Measurements from ENCODE around the gene MRPL24.
"Not testable (repeated sequence)": the region's sequence is repeated elsewhere in the genome, so short reads cannot be mapped to it uniquely, and the experiment has no call there.

MRPL24 gene

DNA sequence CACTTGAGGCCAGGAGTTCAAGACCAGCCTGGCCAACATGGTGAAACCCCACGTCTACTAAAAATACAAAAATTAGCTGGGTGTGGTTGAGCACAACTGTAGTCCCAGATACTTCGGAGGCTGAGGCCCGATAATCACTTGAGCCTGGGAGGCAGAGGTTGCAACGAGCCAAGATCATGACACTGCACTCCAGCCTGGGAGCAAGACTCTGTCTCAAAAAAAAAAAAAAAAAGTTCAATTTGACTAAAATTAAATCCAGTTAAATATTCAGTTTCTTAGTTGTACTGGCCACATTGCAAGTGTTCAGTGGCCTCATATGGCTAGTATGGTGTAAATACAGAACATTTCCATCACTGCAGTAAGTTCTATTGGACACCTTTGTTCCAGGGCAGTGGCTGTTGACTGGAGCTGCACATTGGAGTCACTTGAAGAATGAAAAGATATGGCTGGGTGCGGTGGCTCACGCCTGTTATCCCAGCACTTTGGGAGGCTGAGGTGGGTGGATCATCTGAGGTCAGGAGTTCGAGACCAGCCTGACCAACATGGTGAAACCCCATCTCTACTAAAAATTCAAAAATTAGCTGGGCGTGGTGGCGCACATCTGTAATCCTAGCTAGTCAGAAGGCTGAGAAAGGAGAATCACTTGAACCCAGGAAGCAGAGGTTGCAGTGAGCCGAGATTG is 16.8 kb upstream of the MRPL24 start:
- not testable (repeated sequence) for DNase-seq

DNA sequence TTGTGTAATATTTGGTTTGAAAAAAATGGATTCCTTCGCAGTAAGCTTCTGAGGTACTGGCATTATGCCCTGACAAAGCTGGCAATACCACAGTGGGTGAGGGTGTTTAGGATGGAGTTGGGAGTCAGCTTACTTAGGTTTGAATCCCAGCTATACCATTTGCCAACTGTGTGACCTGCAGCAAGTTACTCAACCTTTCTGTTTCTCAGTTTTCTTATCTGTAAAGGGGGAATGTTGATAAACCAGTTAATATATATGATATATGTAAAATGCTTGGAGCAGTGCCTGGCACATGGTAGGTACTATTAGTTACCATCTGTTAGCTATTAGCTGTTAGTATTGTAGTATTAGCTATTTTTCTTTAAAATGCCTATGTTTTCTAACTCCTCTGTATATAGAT is 15.5 kb upstream of the MRPL24 start:
- DNase-seq, result no peak

DNA sequence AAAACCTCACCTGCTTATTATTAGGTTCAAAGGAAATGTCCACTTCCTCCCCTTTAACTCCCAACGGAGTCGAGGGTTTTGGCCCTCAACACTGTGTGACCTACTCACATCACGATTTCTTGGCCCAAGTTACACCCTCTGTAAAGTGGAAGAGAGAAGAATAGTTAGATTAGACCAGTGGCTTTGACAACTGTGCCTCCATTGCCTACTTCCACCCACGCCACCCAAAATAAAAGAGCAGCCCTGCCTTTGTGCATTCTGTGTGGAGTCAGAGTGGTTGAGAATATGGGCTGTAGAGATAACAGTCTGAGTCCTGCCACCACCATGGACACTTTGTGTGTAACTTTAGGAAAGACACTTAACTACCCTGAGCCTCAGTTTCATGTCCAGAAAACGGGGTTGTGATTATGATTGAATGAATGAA is 14.7 kb upstream of the MRPL24 start:
- DNase-seq, result no peak

DNA sequence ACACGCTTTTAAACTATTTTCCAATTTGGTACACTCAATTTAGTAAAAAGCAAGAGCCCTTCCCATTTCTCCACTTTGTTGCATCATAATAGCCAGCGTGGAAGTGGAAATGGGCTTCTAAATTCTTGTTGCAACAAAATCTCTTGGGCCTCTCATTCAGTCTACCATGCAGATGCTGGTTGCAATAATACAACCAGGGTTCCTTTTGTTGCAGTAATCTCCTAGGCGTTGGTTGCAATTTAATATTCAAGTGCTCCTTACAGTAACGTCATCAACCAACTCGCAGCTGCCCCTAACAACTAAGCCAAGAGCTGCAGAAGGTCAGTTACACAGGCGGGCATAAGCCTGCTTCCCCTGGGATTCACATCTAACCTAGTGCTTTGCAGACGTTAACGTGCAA is 13.3 kb upstream of the MRPL24 start:
- DNase-seq, result no peak

DNA sequence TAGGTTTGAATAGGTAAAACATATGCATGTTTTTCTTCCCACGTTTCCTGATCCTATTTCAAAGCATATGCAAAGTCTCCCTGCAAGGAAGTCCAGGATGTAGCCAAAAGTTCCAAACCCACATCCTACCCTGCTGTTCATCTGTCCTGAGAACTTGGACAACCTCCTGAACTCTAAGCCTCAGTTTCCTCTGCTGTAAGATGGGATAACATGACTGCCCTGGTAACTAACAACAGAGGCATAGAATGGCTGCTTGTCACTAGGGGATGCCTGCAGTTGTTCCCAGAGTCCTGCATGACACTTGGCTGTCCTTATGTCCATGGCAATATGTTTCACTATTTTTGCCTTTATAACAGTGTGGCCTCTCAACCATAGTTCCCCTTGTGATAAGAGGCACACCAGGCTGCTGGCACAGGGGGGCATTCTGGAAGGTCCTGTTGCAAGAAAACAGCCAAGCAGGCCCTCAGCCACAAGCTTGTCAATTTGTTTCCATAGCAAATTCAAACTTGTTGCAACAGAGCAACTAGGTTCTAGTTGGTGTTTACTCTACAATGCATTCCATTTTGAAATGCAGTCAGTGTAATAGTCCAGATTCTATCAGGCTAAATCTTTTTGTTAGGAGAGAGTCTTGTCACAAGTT is 12.1 kb upstream of the MRPL24 start:
- DNase-seq, result peak; percentile 38

DNA sequence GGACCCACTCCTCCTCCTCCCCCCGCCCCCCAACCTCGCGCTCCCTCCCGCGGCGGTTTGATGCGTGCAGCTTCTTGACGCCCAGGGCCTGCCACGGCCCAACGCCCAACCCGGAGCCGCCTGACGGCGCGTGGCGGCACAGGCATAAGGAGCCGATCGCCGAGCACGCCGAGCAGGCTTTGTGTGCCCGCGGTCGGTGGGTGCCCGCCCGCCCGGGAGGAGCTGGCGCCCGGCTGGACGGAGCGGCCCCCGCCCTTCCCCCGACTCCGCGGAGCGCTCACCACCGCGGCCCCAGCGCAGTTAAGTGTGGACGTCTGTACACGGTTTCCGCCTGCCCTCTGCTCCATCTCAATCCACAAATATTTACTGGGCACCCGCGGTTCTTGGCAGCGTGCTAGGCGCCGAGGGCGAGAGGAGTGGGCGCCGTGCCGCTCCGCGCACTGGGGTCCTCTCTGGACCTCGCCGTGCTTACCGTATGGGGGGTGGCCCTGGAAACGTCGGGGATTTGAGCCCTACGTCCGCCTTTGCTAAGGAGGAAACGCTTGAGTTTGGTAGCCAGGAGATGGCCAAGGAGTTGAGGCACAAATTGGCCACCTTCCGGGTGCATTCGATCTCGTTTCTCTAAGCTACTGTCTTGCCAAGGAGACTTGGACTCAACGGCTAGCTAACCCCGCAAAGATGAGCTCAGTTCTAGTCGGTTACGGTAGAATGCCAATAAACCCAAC is 11.0 kb upstream of the MRPL24 start:
- DNase-seq, result peak; percentile 98

DNA sequence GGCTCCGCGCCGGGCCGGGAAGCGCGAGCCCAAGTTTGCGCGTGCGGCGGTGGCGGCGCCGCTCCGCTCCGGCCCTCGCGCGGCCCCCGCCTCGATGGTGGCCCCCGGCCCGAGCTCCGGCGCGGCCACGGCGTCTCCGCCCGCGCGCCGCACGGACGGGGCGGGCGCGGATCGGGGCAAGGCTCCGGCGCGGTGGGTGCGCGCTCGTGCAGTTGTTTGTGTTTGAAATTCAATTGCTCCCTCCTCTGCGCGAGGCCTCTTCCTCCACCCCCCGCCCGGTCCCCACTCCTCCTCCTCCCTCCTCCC is 10.5 kb upstream of the MRPL24 start, which contains the start of gene HDGF:
TSS of gene HDGF (minus strand) at position 225 of the 306 bp plus-strand sequence. CDS start 246 bp downstream, outside the sequence.
- no peak for DNase-seq

DNA sequence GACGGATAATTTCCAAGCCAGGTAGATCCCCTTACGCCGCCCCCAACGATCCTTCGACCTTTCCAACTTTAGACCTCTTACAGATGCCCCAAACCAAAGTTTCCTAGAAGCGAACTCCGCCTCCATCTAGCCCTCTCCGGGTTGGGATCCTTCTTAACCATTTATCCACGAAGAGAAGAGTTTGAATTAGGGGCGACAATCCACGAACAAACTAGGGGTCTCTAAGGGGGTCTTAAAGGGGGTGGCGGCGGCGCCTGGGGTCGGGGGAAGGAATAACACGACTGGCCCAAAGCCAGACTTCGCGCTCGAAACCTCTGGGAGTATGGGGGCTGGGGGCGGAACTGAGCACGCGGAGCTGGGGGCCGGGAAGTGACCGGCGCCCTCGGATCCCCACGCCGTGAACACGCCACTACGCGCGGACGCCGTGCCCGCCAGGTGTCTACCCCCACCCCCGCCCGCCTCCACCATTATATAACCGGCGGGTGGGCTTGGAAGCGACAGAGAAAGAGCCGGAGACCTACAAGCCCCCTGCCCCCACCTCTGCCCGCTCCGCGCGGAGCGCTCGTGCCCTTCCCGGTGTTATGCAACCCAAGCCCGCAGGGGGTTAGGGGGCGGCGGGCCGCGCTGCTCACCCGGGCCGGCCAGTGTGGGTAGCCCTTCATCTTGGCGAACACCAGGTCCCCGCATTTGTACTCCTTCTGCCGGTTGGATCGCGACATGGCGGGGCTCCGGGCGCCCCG is 10.0 kb upstream of the MRPL24 start:
- peak; percentile 73 for DNase-seq

DNA sequence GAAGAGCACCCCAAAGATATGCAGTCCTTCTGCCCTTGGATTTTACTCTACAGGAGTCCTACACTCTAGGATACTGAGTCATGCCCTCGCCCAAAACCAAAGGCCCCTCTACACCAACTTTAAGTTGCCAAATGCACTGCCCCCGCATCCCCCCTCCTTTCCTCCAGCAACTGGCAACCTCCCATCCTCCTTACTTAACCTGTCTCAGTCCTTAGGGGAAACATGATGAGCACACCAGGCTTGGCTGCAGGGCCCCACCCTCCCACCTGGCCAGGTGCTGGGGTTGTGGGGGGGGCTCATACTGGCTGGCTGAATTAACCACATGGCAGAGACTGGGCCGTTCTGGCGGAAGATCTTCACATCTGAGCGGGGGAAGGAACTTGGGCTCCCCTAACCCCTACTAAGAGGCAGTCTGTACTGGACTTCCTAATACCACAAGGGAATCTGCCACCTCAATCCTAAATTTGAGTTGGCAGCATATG is 9.3 kb upstream of the MRPL24 start:
- DNase-seq, result peak; percentile 84

DNA sequence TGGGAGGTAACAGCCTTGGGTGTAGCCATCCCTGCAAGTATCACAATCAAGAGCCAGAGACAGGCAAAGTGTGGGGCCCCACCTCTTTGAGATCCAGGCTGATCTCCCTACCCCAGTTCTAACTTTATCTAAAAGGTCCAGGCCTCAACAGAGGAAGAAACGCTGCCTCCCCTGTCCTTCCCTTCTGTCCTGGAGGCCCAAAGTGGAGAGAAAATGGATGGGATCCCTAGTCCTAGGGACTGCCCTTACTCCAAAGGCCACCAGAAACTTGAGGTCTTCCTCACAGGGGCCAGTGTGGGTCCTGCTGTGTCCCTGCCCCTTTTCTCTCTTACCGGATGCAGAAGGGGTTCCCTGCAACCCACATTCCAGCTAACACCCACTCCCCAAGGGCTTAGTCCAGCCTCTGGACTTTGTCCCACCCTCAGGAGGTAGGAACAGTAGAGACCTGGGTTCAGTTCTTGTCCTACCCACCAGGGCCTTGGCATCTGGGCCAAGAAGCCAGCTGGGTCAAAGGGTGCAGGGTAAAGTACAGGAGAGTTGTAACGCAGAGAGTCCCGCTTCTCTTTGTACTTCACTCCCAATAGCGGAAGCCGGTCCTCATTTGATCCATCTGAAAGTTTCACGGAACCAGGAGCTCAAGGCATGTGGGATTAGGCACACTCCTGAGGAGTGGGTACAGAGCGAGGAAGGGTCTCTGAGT is 8.7 kb upstream of the MRPL24 start:
- no peak for DNase-seq

DNA sequence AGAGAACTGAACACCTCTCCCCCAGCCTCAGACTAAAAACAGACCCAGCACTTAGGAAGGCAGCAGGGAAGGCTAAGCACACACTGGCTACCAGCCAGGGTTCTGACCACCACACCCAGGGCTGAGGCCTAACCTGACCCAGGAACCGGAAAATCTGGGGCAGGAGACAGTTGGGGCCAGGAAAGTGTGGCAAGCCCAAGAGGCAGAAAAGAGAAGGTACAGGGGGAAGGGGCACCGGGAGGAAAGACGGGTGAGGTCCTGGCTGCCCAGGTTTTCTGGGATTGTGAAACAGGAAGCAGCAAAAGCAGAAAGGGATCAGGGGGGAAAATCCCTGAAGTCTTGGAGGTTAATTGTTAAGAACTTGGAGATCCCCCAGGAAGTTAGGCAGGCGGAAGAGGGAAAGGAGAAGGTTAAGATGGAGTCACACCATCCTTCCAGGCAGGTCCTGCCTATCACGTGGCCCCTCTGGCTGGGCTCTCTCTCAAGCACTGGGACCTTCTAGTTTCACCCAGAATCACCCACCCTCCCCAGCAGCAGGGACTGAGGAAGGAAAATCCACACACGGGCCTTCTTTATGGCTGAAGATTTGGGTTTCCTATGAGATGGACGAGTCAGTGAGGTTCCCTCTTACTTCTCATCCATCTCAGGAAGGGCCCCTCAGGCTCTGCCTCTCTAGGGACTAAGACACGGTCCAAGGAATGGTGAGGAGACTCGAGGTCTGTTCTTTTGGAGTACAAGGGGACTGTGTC is 8.0 kb upstream of the MRPL24 start:
- DNase-seq, result peak; percentile 60

DNA sequence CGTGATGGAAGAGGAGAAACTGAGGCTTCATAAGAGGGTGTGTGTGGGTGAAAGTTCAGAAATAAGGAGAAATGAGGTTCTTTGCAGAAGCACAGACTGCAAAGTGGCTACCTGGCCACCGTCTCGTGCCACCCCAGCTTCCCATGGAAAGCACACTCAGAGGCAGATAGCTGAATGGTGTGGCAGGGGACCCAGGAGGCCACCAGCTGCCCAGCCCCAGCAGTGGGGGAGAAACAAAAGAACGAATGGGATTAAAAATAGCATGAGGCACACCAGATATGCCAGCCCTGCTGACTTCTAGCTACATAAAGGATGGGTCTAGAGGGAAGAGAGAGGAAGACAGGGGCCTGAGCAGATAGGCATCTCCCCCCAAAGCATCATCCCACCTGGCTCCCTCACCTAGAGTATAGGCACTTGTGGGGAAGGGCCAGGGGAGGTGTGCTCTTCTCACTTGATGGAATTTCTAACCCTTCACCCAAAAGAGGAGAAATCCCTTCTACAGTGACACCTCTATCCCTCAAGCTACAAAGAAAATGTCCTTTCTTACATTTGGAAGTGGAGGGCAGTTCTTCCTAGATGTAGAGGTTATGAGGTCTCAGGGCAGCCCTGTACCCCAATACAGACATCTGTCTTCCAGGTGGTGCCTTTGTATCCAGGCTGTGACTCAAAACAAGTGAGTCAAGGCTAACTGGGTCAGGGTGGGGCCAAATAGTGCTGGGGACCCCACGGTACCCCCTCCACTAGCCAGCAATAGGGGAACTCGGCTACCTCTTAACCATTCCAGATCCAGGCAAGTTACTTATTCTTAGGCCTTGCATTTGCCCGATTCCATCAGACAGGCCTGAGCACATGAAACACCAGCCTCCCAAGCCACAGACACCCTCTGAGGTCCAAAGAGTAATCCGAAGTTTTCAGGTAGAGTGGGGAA is 7.1 kb upstream of the MRPL24 start:
- peak; percentile 54 for DNase-seq

DNA sequence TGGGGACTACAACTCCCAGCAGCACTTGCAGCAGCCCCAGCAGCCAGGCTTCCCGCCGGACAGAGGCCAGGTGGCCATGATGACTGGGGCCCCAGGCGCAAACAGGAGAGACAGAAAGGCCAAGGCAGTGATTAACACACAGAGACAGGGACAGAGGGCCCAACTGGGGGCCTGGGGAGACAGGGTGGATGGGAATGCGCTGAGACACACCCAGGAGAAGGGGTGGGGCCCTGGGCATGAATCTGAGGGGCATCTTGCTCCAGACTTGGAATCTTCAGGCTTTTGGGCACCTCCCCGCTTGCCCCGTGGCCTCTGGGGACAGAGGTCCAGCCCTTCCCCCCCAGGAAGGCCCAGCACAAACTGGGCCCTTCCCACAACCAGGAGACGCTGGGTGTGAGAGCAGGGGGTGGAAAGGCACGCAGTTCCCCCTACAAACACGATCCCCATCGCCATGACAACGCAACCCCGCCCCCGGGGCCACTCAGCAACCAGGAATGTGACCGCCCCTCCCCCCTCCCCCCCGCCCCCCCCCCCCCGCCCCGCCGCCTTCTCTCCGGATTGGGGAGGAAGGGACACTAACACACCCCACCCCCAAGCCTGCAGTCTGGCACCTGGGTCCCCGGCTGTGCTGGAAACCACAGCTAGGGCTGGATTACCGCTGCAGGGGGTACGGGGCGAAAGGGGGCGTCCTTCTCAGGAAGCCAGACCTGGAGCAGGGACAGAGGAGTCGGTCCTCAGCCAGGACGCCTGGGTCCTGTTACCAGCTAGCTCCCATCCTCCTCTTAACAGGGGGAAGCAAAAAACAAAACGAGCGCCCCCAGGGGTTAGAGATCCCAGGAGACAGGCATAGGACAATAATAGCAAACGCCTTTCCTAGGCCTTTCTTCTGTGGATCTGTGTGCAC is 6.1 kb upstream of the MRPL24 start:
- peak; percentile 92 for DNase-seq

DNA sequence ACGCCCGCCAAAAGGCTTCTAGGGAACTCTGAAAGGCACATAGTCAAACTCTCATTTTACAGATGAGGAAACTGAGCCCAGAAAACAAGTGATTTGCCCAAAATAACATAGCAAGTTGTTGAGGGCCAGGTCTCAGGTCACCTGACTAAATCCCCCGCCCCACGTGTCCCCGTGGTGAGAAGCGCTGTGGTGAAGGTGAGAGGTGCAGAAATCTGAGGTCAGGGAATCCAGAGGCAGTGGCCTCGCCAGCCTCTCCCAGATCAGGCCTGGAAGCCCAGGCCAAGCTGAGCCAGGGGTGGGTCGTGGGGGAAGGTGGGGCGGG is 5.5 kb upstream of the MRPL24 start:
- DNase-seq, result no peak

DNA sequence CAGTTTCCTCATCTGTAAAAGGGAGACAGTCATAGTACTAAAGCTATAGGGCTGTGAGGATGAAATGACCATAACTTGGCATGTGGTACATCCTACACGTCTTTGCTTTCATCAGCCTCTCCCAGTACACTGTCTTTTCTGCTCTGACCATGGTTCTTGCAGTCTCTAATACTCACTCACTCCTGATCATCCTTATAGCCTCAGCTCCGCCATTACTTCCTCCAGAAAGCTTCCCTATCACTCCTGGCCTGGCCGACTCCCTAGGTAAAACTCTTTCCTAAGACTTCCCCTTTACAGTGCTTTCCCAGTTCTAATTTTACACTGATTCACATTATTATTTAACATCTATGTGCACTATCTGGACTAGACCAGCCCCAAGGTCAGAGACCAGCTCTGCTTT is 5.0 kb upstream of the MRPL24 start:
- no peak for DNase-seq

DNA sequence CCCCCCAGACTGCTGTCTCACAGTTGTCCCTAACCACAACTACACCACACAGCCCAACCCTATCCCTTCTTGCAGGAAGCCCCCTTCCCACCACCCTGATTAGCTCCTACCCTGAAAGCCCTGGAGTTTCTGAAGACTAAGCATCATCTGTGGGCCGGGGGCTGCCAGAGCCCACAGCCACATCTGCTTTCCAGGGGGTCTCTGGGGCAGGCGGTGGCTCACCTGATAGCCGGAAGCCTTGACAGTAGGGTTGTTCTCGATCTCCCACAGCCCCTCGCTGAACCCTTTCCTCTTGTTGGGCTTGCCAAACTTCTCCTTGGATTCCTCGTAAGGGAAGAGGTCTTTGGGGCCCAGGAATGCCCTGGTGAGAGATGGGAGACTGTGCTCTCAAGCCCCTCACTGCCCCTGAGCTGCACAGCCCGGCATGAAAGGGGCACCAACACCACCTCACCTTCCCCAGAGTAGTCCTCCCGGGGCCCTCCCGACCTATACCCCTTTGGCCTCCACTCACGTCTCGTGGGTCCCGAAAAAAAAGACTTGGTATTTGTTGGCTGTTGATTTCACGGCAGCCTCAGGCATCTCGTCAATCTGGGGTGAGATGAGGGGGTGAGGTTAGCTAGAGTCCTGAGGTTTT is 4.0 kb upstream of the MRPL24 start:
- no peak for DNase-seq

DNA sequence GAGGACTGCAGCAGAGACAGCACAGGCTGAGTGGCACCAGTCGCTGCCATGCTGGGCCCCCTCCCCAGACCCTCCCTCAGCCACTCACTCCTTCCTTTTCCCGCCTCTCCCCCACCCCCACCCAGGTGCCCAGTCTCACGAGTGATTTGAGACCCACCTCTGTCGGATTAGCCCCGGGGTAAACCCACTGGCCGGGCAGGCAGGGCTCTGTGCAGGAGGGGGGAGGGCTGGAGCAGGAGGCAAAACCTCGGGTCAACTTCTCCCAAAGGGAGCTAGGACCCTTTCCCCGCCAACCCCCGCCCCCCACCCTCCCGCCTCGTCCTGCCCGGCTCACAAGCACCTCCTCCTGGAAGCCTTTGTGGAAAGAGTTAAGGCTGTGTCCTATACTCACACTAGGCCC is 3.5 kb upstream of the MRPL24 start:
- no peak for DNase-seq

DNA sequence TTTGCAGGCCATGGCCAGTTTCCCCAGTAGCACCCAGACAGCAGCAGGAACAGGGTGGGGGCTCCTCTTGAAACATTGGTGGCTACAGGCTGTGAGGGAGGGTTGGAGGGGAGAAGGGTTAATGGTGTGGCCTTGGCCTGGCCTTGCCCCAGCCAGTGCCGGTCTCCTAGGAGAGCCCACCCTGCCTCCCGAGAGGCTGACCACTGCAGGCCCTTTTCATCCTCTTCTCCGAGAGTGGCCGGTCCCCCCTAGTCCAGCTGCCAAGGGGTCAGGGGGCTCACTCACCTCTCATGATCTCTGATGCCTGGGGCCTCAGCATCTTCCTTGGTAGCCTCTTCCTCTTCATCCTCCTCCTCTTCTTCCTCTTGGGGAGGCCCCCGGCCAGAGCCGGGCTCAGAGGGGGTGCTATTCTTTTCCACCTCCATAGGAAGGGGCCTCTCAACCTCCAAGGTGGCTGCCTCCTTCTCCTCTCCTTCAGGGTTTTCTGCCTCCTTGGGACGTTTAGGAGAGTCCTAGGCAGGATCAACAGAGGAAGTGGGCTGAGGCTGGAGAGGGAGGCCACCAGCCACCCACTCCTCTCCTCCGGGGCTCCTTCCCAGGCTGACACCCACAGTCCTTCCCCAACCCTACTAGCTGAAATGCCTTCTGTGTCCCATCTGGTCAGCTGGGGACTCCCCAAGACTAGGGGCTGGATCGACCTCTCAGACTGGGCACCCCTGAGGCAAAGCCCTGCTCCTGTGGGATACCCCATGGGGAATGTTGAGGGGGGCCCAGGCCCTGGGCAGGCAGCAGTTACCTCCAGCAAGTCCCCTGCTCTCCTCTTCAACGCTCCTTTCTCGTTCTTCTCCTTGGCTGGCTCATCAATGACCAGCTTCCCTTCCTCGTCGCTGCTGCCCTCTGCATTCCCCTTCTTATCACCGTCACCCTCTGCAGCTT is 2.7 kb upstream of the MRPL24 start:
- no peak for DNase-seq

Data from DMS53 (cell line).